Kidney capillary endothelial cell (primary cell): ENCODE data around the gene CCP110.
A peak's percentile ranks its signal among the peaks of the same experiment; 100 is the strongest.

Experiments
- DNase-seq: peaks from one replicate; pipeline ENCODE4 v3.0.0-alpha.2; 2018; ENCODE audit warnings: low spot score

The CCP110 gene

DNA sequence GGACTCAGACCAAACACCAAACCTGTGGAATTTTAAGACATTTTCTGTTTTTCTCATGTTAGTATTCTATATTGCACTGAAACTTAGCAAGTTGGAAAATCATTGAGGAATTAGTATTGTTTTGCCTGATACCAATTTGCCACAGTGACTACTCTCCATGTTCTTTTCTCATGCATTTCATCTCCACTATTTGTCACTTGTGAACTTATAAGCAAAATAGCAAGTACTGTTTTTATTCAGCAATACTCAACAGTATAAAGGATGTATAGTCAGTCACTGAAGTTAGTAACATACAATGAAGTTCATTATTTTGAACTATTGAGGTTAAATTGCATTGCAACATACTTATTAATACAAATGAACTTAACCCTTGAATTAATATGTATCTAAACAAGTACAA, 25.9 kb downstream of the CCP110 start:
- no peak for DNase-seq

DNA sequence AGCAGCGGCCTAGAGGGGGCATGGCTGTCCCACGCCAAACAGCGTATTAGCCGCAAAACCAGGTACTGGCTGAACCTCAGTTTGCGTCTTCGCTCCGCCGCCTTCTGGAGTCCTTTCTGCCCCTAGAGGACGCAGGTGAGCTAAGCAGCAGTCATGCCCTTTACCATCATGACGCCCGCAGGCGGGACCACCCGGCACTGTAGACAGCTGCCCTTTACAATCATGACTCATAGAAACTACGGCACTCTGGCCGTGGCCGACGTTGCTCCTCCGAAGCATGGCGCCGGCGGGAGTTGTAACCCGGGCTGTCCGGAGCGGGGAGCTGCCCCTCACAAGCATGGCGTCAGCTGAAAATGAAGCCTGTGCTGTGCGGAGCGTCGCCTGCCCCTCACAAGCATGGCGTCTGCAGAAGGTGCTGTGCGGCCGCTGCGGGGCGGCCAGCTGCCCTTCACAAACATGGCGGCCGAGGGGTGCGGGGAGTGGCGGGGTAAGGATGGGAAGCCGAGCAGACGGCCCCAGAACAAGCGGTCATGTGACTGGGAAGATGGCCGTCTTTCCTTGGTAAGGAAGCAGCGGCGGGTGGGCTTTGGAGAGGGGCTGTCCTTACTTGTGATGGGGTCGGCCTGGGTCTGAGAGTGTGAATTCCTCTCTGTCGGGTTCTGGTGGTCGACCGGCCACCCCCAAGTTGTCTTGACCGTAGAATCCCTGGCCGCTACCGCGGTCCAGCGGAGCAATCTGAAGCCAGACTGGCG, 31.6 kb downstream of the CCP110 start, which contains the start of gene VPS35L:
TSS of gene VPS35L (plus strand) at position 518 of the 752 bp plus-strand sequence. CDS start at position 545, 27 bp downstream.
- DNase-seq, result peak; percentile 99

DNA sequence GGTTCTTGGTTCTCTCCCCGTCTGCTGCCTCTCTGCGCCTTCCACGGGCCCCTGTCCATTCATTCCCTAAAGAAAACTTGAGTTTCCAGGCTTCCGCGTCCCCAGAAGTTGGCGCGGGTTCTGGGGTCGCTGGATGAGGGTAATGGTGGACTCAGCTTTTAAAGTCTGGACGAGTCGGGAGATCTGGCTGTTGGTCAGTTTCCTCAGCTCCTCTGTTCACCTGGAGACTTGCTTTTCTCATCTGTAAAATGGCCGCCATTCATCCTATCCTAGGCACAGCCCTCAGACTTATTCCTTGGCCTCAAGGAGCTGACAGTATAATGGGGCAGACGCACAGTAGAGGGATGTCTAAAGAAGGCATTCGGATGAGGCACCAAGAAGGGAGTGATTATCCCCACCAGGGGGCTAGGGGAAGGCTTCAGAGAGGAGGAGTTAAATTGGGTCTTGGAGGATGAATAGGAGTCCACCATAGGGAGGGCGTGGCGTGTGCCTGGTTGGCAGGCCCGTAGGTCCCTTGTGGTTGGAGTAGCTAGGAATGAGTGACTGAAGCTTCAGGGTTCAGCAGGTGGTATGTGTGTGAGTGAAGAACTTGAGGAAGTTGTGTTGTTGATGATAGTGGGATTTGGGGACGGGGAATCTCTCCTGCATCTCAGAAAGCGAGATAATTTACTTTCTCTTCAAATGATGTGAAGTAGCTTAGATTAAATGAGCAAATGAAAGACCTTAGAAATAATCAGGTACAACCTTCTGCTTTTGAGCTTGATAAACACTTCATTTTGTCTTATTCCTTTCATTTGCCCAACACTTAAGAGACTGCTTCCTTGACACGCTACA, 32.4 kb downstream of the CCP110 start:
- DNase-seq, result peak; percentile 18

DNA sequence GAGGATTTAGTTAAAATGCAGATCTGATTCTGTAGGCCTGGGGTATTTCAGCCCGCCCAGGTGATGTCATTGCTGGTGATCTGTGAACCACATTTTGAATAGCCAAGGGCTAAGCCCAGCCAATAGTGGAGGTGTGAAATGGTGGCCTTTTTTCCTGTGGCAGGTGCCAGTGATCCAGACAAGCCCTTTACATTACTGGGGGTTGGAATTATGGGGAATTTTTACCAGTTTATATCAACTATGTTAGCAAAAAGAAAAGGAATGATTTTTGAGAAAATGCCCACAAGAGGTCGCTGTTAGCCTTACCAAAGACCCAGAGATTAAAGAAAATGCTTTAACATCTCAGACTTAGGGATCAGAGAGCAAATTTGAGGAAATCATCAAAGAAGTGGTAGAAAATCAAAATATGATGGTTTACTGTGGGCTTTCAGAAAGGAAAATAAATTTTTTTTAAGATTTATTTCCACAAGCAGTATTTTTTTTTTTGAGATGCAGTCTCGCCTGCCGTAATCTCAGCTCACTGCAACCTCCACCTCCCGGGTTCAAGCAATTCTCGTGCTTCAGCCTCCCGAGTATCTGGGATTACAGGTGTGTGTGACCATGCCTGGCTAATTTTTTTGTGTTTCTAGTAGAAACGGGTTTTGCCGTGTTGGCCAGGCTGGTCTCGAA, 35.6 kb downstream of the CCP110 start:
- peak; percentile 77 for DNase-seq

DNA sequence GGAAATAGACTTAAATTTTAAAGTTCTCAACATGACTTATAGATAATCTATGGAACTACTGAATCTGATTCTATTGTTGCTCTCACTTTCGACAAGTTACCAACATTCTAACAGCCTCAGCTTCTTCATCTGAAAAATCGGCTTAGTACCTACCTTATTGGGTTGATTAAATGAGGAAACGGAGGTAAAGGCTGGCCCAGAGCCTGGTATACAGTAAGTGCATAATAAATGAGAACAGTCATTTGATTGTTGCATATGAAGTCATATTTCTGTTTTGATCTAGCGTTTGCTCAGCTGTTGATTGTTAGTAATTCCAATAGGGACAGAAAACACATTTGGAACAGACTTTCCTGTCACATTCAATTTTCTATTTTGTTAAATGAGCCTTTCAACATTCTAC, 36.3 kb downstream of the CCP110 start:
- no peak for DNase-seq

DNA sequence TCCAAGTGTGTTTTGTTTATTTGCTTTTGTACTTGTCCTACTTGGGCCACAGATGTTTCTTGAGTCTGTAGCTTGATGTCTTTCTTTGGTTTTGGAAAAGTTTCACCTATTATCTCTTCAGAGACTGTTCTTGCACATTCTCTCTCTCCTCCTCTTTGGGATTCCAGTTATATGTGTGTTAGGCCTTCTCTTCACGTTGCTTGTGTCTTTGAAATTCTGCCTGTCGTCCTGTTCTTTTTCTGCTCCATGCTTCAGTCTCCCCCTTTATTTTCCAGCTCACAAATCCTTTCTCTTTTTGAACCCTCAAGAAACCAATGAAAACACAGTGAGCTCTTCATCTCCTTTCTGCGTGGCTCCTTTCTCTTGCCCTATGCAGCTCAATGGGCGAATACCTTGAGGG, 39.6 kb downstream of the CCP110 start:
- no peak for DNase-seq

DNA sequence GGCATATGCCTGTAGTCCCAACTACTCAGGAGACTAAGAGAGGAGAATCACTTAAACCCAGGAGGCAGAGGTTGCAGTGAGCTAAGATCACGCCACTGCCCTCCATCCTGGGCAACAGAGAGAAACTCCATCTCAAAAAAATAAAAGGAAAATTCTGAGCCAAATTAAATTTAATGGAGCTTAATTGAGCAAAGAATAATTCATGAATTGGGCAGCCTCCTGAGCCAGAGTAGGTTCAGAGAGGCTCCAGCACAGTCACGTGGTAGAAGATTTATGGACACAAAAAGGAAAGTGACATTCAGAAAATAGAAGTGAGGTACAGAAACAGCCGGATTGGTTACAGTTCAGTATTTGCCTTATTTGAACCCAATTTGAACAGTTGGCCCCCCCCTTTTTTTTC, 42.6 kb downstream of the CCP110 start:
- DNase-seq, result no peak

DNA sequence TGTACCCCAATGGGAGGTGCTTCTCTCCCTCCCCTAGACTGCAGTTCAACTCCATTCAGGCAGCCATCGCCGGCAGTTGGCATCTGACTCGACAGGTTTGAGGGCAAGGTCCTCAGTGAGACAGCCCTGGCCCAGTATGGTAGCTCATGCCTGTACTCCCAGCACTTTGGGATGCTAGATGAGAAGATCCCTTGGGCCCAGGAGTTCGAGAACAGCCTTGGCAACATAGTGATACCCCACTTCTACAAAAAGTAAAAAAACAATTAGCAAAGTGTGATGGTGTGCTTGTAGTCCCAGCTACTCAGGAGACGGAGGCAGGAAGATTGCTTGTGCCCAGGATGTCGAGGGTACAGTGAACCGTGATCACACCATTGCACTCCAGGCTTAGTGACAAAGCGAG, 43.8 kb downstream of the CCP110 start:
- DNase-seq, result no peak

DNA sequence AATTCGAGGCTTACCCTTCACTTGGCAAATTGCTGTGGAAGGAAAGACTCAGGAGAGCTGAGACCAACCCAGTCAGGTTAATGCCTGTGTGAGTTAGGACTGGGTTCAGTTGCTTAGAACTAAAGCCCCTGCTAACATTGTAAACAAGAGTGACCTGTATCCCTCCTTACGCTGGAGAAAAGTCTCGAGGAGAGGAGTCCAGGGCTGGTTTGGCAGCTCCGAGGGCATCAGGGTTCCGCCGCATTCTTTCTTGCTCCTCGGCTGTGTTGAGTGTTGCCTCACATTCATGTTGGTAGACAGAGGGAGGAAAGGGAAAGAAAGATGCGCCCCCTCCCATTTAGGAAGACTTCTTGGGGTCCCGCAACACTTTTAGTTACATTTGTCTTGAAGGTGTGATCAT, 50.3 kb downstream of the CCP110 start:
- DNase-seq, result no peak

DNA sequence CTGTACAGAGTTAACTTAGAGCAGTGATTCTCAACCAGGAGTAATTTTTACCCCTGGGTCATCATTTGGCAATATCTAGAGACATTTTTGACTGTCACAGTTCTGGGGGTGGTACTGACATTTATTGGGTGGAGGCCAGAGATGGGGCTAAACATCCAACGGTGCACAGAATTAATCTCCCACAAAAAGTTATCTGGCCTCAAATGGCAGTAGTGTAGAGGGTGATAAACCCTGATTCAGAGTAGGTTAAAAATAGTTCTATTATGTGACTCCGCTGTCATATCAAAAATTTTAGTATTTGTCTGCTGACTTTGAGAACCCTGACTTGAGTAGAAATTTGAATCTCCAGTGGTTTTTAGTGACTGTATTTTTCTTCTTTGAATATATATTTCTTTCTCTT, 50.9 kb downstream of the CCP110 start:
- DNase-seq, result no peak

DNA sequence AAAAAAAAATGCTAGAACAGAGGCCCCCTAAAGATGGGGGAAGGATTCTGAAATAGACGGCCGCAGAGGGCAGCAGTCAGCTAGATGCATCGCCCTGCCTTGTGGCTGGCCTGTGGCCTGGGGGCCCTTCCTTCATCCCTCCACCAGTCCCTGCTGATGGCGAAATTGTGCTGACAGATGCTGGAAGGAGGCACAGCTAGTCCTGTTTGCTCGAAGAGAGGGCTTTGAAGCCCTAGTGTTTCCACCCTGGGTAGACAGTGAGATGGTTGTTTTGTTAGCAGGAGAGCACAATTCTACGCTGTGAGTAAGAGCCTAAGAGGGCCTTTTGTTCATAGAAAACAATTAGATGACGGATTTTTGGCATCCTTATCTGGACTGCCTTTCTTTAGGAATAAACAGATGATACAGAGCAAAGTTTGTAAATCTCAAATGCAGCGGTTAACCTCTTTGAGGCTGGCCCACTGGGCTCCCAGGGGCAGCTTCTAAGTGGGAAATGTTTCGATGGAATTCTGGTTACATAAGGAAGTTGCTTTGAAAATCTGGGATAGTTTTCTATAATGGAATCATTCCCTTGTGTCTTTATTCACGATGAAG, 54.7 kb downstream of the CCP110 start:
- no peak for DNase-seq

DNA sequence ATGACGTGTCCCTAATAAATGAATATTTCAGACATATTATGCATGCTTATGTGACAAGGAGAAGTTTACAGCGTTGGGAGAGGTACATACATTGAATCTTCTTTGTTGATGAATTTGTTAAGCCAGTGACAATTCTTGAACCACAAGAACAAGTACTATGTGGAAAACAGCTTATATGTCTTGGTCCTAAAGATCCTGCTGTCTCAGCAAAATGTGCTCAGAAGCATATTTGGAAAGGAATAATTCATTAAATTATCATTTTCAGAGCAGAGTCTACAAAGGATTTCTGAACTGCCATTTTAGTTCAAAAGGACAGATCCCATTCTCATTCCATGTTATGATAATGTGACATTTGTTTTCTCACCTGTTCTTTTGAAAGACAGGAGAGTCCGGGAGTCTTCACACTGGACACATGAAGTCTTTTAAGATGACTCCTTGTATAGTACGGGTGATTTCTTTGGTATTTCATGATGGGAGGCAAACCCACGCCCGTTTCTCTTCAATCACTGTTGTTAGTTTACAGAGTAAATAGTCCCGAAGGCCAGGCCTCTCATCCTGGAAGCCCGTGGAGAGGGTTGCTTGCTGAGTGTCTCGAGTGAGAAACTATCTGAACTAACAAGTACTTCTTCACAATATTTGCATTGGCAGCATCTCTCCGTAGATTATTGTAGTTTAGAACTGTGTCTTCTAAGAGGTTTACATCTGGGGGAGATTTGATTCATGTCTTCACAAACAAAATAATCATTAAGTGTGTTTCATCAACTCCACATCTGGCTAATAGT, 58.5 kb downstream of the CCP110 start:
- DNase-seq, result no peak

DNA sequence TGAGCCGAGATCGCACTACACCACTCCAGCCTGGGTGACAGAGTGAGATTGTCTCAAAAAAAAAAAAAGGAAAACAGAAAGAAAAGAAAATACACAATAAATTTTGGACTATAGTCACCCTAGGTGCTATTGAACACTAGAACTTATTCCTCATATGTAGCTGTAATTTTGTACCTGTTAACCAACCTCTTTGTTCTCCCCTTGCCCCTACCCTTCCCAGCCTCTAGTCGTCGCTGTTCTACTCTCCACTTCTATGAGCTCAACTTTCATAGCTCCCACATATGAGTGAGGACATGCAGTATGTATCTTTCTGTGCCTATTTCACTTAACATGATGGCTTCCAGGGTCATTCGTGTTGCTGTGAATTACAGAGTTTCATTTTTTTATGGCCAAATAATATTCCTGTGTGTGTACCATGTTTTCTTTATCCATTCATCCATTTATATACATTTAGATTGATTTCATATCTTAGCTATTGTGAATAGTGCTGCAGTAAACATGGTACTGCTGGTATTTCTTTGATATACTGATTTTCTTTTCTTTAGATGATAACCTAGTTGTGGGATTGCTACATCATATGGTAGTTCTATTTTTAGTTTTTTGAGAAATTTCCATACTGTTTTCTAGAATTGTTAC, 60.0 kb downstream of the CCP110 start:
- DNase-seq, result peak; percentile 22

DNA sequence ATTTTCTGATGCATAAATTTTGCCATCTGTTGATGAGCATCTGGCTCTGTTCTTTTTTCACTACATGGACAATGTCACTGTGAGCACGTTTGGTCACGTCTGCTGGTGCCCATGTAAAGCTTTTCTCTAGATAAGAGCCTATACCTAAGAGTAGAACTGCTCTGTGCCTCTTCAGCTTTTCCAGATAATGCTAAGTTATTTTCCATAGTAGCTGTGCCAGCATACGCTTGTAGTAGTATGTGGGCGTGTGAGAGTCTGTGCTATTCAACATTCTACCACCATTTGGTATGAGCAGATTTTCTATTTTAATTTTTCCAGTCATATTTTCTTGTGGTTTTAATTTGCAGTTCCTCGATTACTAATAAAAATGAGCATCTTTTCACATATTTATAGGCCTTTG, 64.9 kb downstream of the CCP110 start:
- DNase-seq, result no peak

DNA sequence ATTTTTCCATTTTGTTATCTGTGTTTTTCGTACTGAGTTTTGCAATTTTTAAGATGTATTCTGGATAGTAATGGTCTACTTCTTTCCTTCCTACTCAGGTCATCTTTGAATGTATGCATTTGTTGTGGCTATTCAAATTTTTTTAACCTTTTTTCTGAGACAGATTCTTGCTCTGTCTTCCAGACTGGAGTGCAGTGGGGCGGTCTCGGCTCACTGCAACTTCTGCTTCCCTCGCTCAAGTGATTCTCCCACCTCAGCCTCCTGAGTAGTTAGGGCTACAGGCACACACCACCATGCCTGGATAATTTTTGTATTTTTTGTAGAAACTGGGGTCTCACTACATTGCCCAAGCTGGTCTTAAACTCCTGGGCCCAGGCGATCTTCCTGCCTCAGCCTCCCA, 65.4 kb downstream of the CCP110 start:
- DNase-seq, result no peak

DNA sequence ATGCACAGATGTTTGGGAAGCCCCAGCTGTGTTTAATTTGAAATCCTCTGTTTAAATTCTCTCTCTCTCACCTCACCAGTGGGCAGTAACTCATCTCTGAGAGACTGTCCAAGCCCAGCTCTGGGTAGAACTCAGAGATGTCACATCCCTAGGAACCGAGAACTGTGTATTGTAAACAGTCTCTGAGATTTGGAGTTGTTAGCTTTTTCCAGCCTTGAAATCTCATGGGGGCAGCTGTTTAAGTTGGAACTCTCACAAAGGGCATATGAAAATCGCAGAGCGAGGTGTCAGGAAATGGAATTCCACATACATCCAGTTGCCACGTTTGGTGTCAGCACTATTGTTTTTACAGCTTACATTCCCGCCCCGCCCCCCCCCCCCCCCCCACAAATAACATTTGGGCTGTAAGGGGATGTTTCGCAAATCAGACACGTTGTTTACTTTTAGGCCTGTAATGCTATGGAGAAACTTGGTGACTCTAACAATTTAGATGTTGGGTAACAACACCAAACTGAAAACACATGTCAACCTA, 66.1 kb downstream of the CCP110 start:
- DNase-seq, result no peak

DNA sequence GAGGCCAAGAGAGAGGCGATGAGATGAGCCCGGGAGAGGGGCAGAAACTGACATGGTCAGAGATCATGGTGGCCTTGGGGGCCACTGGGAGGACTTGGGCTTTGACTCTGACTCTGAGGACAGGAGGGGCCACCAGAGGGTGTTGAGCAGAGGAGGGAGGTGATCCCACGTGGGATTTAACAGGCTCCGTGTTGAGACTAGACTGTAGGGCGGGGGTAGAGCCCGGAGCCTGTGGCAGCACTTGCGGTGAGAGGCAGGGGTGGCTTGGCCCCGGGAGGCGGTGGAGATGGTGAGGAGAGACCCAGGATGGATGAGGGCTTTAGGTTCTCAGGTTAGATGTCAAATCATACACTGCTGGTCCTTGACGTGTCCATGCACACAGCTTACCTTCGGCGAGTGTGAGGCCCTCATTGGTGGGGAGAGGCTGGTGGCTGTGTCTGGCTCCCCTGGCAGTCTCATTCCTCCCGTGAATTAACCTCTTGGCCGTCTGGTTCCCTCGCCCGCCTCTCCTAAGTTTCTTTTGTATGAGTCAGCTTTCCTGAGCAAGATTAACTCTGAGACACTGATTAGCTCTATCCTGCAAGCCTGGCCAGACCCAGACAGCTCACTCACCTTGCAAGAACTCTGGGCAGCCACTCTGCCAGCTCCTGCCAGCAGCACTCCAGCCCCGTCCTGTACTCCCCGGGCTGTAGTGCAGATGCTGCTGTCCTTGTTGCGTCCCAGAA, 71.5 kb downstream of the CCP110 start:
- DNase-seq, result peak; percentile 66

DNA sequence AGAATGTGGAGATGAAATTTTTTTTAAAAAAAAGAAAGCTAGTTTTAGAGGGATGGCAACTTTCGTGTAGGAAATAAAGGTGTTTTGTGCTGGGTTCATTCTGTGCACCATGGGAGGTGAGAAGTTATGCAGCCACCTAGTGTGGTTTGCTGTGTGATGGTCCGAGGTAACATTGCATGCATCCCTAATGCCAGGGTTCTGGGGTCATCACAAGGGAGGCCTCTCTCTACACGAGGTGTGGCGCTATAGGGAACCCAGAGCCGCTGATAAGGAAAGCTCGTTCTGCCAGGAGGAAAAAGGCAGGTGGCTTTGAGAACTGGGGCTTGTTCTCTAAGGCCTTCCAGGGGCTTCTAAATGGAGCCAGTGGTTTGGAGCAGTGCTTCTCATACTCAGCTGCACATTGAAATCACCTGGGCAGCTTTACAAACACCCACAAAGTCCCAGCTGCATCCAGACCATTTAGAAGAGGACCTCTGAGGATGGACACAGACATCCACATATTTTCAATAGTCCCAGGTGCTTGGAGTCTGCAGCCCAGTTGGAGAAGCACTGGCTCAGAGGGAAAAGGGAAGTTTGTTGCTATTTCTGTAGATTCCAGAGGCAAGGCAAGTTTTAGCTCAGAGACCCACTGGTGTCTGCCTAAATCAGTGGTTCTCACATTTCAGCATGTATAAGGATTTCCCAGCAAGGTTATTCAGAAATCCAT, 75.2 kb downstream of the CCP110 start:
- no peak for DNase-seq

DNA sequence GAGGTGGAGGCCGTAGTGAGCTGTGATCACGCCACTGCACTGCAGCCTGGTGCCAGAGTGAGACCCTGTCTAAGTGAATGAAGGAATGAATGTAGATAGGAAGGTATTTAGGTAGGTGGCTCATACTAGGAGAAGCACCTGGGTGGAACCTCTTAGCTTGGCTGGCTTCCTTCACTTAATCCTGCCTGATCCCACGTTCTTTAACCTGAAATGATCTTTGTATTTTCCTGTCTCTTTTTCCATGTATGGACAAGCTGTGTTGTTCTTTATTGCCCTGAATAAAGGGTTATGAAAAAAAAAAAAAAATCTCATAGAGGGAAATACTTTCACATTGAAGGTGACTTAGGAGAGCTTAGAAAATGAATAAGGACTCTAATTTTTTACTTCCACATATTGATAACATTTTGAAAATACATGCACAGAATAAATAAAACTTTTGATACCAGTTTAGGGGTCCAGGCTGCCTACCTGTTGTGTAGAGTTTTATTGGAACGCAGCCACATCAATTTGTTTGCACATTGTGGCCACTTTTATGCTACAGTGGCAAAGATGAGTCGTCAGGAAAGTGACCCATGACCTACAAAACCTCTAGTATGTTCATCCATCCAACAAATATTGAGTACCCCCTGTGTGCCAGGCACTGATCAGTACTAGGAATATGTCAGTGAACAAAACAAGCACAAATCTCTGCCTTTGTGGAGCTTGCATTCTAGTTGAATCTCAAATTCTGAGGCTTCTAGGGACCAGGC, 76.4 kb downstream of the CCP110 start:
- no peak for DNase-seq
